Sigmoid colon (tissue), 7 donors: Measurements from ENCODE around the gene GBA2. TPM values are rescaled to one million over a fixed set of nuclear protein-coding genes. Genes with fewer than 3 reads are reported as not detected.

Source experiments
- DNase-seq: peaks from one replicate; pipeline ENCODE4 v3.0.0-alpha.2; 2019
- H3K27ac ChIP-seq, 4 donors: fragments of 200-600 bp; sonication (generic); one replicate each; pipeline ENCODE4 v1.5.1; 2016 to 2019; ENCODE audit warnings: mild to moderate bottlenecking in 1 of 4
- H3K27me3 ChIP-seq, 3 donors: fragments of 200-600 bp; sonication (generic); one replicate each; pipeline ENCODE4 v1.5.1; 2019; ENCODE audit warnings: mild to moderate bottlenecking in 1 of 3
- H3K36me3 ChIP-seq, 4 donors: fragments of 200-600 bp; sonication (generic); one replicate each; pipeline ENCODE4 v1.5.1; 2016 to 2019
- H3K4me1 ChIP-seq, 4 donors: fragments of 200-600 bp; sonication (generic); one replicate each; pipeline ENCODE4 v1.5.1; 2017 to 2019
- H3K4me3 ChIP-seq, 4 donors: fragments of 200-600 bp; sonication (generic); one replicate each; pipeline ENCODE4 v1.5.1; 2017 to 2019; ENCODE audit warnings: mild to moderate bottlenecking in 2 of 4, moderate library complexity in 1 of 4
- H3K9me3 ChIP-seq, 4 donors: fragments of 200-600 bp in 3 of 4; sonication (generic) in 3 of 4; one replicate each; pipeline versions ENCODE4 v1.5.1 to v1.6.1; 2013 to 2019
- EP300 ChIP-seq, 4 donors: sonication (generic); formaldehyde crosslinking; IDR thresholded peaks; one replicate each; pipeline ENCODE4 v1.6.1; 2017; ENCODE audit warnings: antibody characterized with exemption in 4 of 4
- POLR2A ChIP-seq, 2 donors: fragments of 450-650 bp; IDR thresholded peaks; one replicate each; pipeline ENCODE4 v1.6.1; 2016; ENCODE audit warnings: antibody characterized with exemption in 2 of 2, mild to moderate bottlenecking in 2 of 2, moderate library complexity in 2 of 2
- POLR2AphosphoS5 ChIP-seq, 4 donors: sonication (generic); formaldehyde crosslinking; IDR thresholded peaks; one replicate each; pipeline ENCODE4 v1.6.1; 2017; ENCODE audit warnings: antibody characterized with exemption in 4 of 4
- WGBS, 2 donors: extraction: QIAGEN DNeasy Blood & Tissue Kit; methylation state at CpG; one replicate each; pipeline ENCODE4 v1.1.7; 2013; 5-methylcytosine and 5-hydroxymethylcytosine counted together
- intact Hi-C: fragments of 100-400 bp; cut with DNase I; formaldehyde crosslinking; loops from one replicate; pipeline ENCODE4 v1.15.1; 2023
- polyA plus RNA-seq, 3 donors: library from polyadenylated mRNA; stranded (reverse); fragments of 200-250 nt; gene quantifications; one replicate each; pipeline ENCODE4 v1.2.3, GENCODE V29; 2013
- total RNA-seq, 4 donors: library from RNA; depleted of rRNA; stranded (reverse); fragments of >200 nt; gene quantifications; one replicate each; pipeline ENCODE4 v1.1.0, GENCODE V29; 2016
- TF ChIP-seq, protein P1 (sequence below), 4 experiments: fragments of 450-650 bp in 3 of 4; fragments of 200-600 bp in 1 of 4; IDR thresholded peaks; one replicate each; pipeline ENCODE4 v1.5.1; 2016 to 2019; ENCODE audit warnings: antibody characterized with exemption in 4 of 4, mild to moderate bottlenecking in 3 of 4, moderate library complexity in 2 of 4
- donor health status: healthy with polysubstance abuse.
- donor health status: Bipolar disorder and iron deficiency.
- donor health status: healthy.

The GBA2 gene
- total and polyA plus RNA-seq, 7 donors = 34.8 to 91.7 (median 58.5) TPM

GRCh38 chr9:35760651-35761050 is 11.6 kb upstream of the GBA2 start:
- Histone ChIP-seq H3K4me1 (peaks cover 0 to 27% (median 23%) of the 10 kb centered on the region in 4 donors), H3K27ac (no peak overlapping the region), H3K9me3 (no peaks in the 10 kb centered on the region), H3K4me3 (no peak overlapping the region), H3K36me3 (no peaks in the 10 kb centered on the region), H3K27me3 (no peaks in the 10 kb centered on the region)
- WGBS, 2 donors = 24 to 43% methylated on average over 2 of the region's 2 CpGs
- intact Hi-C loops = no loop called here
- no peak for DNase-seq
- no peak for TF ChIP-seq POLR2AphosphoS5 (IDR thresholded peaks at IDR 0.05)
- no peak for TF ChIP-seq EP300 (IDR thresholded peaks at IDR 0.05)
- no peak for TF ChIP-seq POLR2A (IDR thresholded peaks at IDR 0.05)
- TF ChIP-seq, protein P1, sequence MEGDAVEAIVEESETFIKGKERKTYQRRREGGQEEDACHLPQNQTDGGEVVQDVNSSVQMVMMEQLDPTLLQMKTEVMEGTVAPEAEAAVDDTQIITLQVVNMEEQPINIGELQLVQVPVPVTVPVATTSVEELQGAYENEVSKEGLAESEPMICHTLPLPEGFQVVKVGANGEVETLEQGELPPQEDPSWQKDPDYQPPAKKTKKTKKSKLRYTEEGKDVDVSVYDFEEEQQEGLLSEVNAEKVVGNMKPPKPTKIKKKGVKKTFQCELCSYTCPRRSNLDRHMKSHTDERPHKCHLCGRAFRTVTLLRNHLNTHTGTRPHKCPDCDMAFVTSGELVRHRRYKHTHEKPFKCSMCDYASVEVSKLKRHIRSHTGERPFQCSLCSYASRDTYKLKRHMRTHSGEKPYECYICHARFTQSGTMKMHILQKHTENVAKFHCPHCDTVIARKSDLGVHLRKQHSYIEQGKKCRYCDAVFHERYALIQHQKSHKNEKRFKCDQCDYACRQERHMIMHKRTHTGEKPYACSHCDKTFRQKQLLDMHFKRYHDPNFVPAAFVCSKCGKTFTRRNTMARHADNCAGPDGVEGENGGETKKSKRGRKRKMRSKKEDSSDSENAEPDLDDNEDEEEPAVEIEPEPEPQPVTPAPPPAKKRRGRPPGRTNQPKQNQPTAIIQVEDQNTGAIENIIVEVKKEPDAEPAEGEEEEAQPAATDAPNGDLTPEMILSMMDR (IDR thresholded peaks at IDR 0.05) = no peak

- peaks cover 0 to under 1% (median 0%) of the 10 kb centered on the region in 4 donors for H3K36me3 ChIP-seq
- H3K27ac ChIP-seq = no peak overlapping the region
- WGBS, 2 donors = 94 to 96% methylated on average over 4 of the region's 4 CpGs
- TF ChIP-seq EP300 (IDR thresholded peaks at IDR 0.05) (no peak), POLR2AphosphoS5 (IDR thresholded peaks at IDR 0.05) (no peak), POLR2A (IDR thresholded peaks at IDR 0.05) (no peak)
- TF ChIP-seq, protein P1 (IDR thresholded peaks at IDR 0.05) = no peak
- H3K4me1 ChIP-seq = peaks cover 0 to 27% (median 23%) of the 10 kb centered on the region in 4 donors
- no peak overlapping the region for H3K4me3 ChIP-seq
- intact Hi-C loops = no loop called here
- DNase-seq = no peak
- no peaks in the 10 kb centered on the region for H3K27me3 ChIP-seq
- no peaks in the 10 kb centered on the region for H3K9me3 ChIP-seq
Observed at GRCh38 chr9:35759795-35760194, 10.8 kb upstream of the GBA2 start.

DNA sequence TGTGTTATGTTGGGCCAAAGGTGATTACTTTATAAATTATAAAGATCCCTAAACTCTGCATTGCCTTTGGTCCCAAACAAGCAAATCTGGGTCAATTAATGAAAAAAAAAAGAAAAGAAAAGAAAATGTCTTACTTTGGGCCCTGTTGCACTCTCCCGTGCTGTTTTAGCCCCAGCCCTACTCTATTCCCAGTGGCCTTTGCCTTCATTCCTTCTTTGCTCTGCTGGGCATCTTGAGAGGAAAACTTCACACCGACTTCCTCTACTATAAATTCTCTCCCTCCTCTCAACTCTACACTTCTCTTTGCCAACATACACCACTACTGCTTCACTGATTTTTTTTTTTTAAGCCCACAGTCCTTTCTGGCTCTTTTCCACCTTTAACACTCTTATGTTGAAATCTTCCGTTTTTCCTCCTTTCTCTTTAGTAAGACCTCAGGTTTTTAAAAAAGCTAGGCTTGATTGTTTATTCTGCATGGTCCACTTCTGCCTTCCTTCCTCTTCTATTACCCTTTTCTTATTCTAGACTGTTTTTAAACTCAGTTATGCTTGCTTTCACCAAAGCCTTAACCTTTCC is 9.5 kb upstream of the GBA2 start:
- Histone ChIP-seq H3K4me1 (peaks cover 0 to 27% (median 23%) of the 10 kb centered on the region in 4 donors), H3K4me3 (no peak overlapping the region), H3K27me3 (no peaks in the 10 kb centered on the region), H3K27ac (peak overlapping the region; percentile 79 to 90 (median 82)), H3K9me3 (no peaks in the 10 kb centered on the region), H3K36me3 (peaks cover 0 to 13% (median 4%) of the 10 kb centered on the region in 4 donors)
- 36 to 48% methylated on average over 3 of the region's 3 CpGs for WGBS, 2 donors
- no peak for TF ChIP-seq EP300 (IDR thresholded peaks at IDR 0.05)
- peak in 1 of 4 donors; percentile 6 for TF ChIP-seq POLR2AphosphoS5 (IDR thresholded peaks at IDR 0.05)
- intact Hi-C loops = no loop called here
- no peak for DNase-seq

- H3K36me3 ChIP-seq = peaks cover 6 to 20% (median 11%) of the 10 kb centered on the region in 4 donors
- H3K27ac ChIP-seq = peak overlapping the region; percentile 79 to 90 (median 82)
- TF ChIP-seq POLR2AphosphoS5 (IDR thresholded peaks at IDR 0.05) = no peak
- TF ChIP-seq, protein P1 (IDR thresholded peaks at IDR 0.05) = no peak
- TF ChIP-seq EP300 (IDR thresholded peaks at IDR 0.05) = no peak
- TF ChIP-seq POLR2A (IDR thresholded peaks at IDR 0.05) = no peak
- H3K27me3 ChIP-seq = no peaks in the 10 kb centered on the region
- no peak overlapping the region for H3K4me3 ChIP-seq
- no peaks in the 10 kb centered on the region for H3K9me3 ChIP-seq
- no peak for DNase-seq
- intact Hi-C loops = no loop called here
- peaks cover 0 to 27% (median 23%) of the 10 kb centered on the region in 4 donors for H3K4me1 ChIP-seq
Observed at GRCh38 chr9:35757892-35758275, 8.9 kb upstream of the GBA2 start.

DNA sequence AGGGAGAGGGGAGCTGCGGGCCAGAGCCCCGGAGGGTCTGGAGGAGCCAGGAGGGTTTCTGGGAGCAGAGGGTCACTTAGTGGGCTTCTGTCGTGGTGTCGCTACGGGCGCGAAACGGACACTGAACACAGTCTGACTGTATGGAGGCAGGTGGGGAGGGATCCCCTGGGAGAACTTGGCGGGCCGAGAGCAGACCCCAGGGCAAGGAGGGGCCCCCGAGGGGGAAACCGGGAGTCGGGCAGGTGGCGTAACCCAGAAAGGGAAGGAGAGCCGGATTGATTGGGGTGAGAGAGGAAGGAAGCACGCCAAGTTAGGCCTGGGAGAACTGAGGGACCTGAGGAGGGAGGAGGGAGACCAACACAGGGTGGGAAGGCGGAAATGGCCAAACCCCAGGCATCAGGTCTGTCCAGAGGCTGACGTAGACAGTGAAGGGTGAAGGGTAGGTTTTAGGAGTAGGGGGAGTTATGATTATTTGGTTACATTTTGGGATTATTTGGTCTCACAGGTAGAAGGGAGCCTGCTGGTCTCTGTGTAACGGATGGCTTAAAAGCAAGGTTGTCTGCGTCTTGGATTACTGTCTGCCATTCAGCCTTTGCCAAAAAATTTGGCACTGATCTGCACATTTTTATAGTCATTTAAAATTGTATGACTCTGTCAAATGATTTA is 8.3 kb upstream of the GBA2 start:
- peaks cover 0 to 27% (median 23%) of the 10 kb centered on the region in 4 donors for H3K4me1 ChIP-seq
- peak overlapping the region; percentile 79 to 90 (median 82) for H3K27ac ChIP-seq
- peaks cover 11 to 25% (median 16%) of the 10 kb centered on the region in 4 donors for H3K36me3 ChIP-seq
- TF ChIP-seq, protein P1 (IDR thresholded peaks at IDR 0.05) = no peak
- TF ChIP-seq EP300 (IDR thresholded peaks at IDR 0.05) (no peak), POLR2AphosphoS5 (IDR thresholded peaks at IDR 0.05) (peak in 2 of 4 donors; percentile 8 to 33), POLR2A (IDR thresholded peaks at IDR 0.05) (no peak)
- DNase-seq = peak; percentile 83
- intact Hi-C loops = no loop called here
- no peaks in the 10 kb centered on the region for H3K9me3 ChIP-seq
- no peaks in the 10 kb centered on the region for H3K27me3 ChIP-seq
- peak overlapping the region; percentile 53 to 75 (median 57) for H3K4me3 ChIP-seq
- 2% methylated on average over 20 of the region's 20 CpGs for WGBS, 2 donors
